HG03575 (cell line): ENCODE results near the gene KBTBD12.

Experiments
- ATAC-seq: cut with Tn5 transposase; IDR thresholded peaks from one replicate; pipeline ENCODE4 v1.9.1; 2021; ENCODE audit not compliant: unreplicated experiment, insufficient number of reproducible peaks, low FRiP score; ENCODE audit errors: extremely low read depth

The KBTBD12 gene

GRCh38 chr3:127942613-127943012 is 27.6 kb downstream of the KBTBD12 start:
- ATAC-seq, result no peak

- no peak for ATAC-seq
Measured at GRCh38 chr3:127948211-127948610, 33.2 kb downstream of the KBTBD12 start.

GRCh38 chr3:127949446-127950055 is 34.5 kb downstream of the KBTBD12 start:
- no peak for ATAC-seq

GRCh38 chr3:127951276-127951675 is 36.2 kb downstream of the KBTBD12 start:
- no peak for ATAC-seq

- no peak for ATAC-seq
Measured at GRCh38 chr3:127953091-127954035, 38.3 kb downstream of the KBTBD12 start.

GRCh38 chr3:127954640-127955039 is 39.6 kb downstream of the KBTBD12 start:
- no peak for ATAC-seq

- no peak for ATAC-seq
Measured at GRCh38 chr3:127955728-127956127, 40.7 kb downstream of the KBTBD12 start.

- no peak for ATAC-seq
Measured at GRCh38 chr3:127959041-127959440, 44.0 kb downstream of the KBTBD12 start.

GRCh38 chr3:127959873-127960272 is 44.8 kb downstream of the KBTBD12 start:
- ATAC-seq, result no peak

GRCh38 chr3:127960421-127960965 is 45.5 kb downstream of the KBTBD12 start:
- ATAC-seq, result no peak

GRCh38 chr3:127961124-127961523 is 46.1 kb downstream of the KBTBD12 start:
- ATAC-seq, result no peak

- ATAC-seq, result no peak
Measured at GRCh38 chr3:127961963-127962362, 46.9 kb downstream of the KBTBD12 start.

GRCh38 chr3:127962937-127963336 is 47.9 kb downstream of the KBTBD12 start:
- ATAC-seq, result no peak

- ATAC-seq, result no peak
Measured at GRCh38 chr3:127964053-127964452, 49.0 kb downstream of the KBTBD12 start.

GRCh38 chr3:127964816-127965215 is 49.8 kb downstream of the KBTBD12 start:
- no peak for ATAC-seq

- ATAC-seq, result no peak
Measured at GRCh38 chr3:127967316-127967715, 52.3 kb downstream of the KBTBD12 start.

GRCh38 chr3:127970966-127971592 is 56.0 kb downstream of the KBTBD12 start:
- ATAC-seq, result no peak

GRCh38 chr3:127974226-127974625 is 59.2 kb downstream of the KBTBD12 start:
- ATAC-seq, result no peak

- ATAC-seq, result no peak
Measured at GRCh38 chr3:127975153-127976029, 60.4 kb downstream of the KBTBD12 start.
